HUES6 (cell line): ENCODE measurements around the gene LTBP1.

Source experiments
- H3K27ac ChIP-seq: 2 replicates; pipeline ENCODE4 v1.7.0; 2013; ENCODE audit warnings: low read depth, mild to moderate bottlenecking, low read length, inconsistent platforms
- H3K27me3 ChIP-seq: 2 replicates; pipeline ENCODE4 v1.6.1; 2013; ENCODE audit warnings: low read length; ENCODE audit not compliant: control insufficient read depth, insufficient read depth
- H3K36me3 ChIP-seq: 2 replicates; pipeline ENCODE4 v1.6.1; 2013; ENCODE audit warnings: low read length; ENCODE audit not compliant: control insufficient read depth, insufficient read depth
- H3K4me1 ChIP-seq: 2 replicates; pipeline ENCODE4 v1.6.1; 2013; ENCODE audit warnings: low read length; ENCODE audit not compliant: control insufficient read depth, insufficient read depth
- H3K4me3 ChIP-seq: 2 replicates; pipeline ENCODE4 v1.5.1; 2013; ENCODE audit warnings: low read depth, low read length
- H3K9ac ChIP-seq: one replicate; pipeline ENCODE4 v1.6.1; 2013; ENCODE audit warnings: mild to moderate bottlenecking, low read length
- H3K9me3 ChIP-seq: 2 replicates; pipeline ENCODE4 v1.6.1; 2013; ENCODE audit warnings: low read depth, low read length; ENCODE audit not compliant: control insufficient read depth, insufficient read depth

The LTBP1 gene

DNA sequence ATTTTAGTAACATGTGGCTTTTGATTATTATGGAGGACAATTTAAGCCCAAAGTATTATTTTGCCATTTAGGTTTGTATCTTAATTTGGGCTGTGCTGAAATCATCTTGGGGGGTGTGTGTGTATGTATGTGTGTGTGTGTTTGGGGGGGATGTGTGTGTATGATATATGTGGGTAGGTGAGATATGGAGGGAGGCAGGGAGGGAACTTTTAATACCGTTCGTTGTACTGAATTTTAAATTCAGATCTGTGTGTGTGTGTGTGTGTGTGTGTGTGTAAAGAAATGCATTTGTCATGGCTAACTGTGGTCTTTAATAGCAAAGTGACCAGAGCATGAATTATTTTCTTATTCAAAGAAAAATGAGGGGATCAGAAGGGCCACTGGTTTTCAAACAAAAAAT lies 113.7 kb downstream of the LTBP1 start:
- Histone ChIP-seq H3K27ac (no peak overlapping the region), H3K36me3 (no peaks in the 10 kb centered on the region), H3K9me3 (0 out of 2 replicates have a peak, but pooled peaks cover 4% of the 10 kb centered on the region), H3K4me3 (no peak overlapping the region), H3K9ac (no peak overlapping the region), H3K27me3 (no peaks in the 10 kb centered on the region), H3K4me1 (peaks cover 6% of the 10 kb centered on the region; the same call in 1 of the 2 replicates)

DNA sequence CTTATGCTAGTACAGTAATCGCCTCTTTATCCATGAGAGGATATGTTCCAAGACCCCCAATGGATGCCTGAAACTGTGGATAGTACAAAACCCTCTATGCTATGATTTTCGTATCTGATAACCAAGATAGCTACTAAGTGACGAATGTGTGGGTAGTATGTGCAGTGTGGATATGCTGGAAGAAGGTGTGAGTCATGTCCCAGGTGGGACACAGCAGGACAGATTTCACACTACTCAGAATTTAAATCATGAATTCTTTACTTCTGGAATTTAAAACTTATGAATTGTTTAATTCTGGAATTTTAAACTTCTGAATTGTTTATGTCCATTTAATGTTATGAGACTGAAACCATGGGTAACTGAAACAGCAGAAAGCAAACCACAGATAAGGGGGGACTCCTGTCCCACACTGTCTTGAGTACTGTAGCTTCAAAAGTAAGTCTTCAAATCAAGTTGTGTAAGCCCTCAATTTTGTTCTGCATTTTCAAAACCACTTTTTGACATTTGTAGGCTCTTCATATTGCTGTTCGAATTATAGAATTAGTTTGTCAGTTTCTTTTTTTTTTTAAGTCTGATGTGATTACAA lies 116.0 kb downstream of the LTBP1 start:
- no peaks in the 10 kb centered on the region for H3K9me3 ChIP-seq
- H3K9ac ChIP-seq, result no peak overlapping the region
- no peak overlapping the region for H3K27ac ChIP-seq
- no peak overlapping the region for H3K4me3 ChIP-seq
- H3K27me3 ChIP-seq, result no peaks in the 10 kb centered on the region
- peaks cover 6% of the 10 kb centered on the region for H3K4me1 ChIP-seq
- H3K36me3 ChIP-seq, result no peaks in the 10 kb centered on the region

DNA sequence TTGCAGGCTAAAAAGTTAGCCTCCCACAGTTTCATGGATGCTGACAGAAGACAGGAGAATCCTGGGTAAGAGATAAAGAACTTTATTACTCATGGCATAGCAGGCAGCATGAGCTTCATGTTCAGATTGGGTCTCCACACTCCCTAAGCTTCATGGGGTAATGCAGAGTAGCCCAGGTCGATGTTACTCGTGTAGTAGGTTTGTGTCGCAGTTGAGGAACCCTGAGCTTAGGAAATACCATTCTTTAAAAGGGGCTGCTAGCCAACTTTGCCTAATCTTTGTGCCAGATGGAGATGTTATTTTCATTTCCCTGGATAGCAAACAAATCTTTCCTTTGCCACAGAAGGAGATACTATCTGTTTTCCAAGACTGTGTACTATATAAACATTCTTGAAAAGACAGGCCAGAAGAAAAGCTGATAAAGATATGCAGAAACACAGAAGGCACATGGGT lies 117.6 kb downstream of the LTBP1 start:
- no peaks in the 10 kb centered on the region for H3K9me3 ChIP-seq
- H3K4me3 ChIP-seq, result no peak overlapping the region
- H3K27me3 ChIP-seq, result no peaks in the 10 kb centered on the region
- H3K27ac ChIP-seq, result no peak overlapping the region
- no peaks in the 10 kb centered on the region for H3K36me3 ChIP-seq
- H3K4me1 ChIP-seq, result peaks cover 6% of the 10 kb centered on the region
- H3K9ac ChIP-seq, result no peak overlapping the region

DNA sequence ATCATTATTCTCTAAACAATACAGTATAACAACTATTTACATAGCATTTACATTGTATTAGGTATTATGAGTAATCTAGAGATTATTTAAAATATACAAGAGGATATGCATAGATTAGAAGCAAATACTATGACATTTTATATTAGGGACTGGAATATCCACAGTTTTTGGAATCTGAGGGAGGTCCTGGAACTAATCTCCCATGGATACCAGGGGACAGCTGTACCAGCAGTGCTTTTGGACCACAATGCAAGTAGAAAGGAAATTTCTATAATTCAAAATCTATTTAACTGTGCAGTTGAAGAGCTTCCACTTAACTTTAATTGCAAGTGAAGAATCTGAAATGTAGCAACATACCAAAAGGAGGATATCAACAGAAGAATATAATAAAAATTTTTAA lies 120.8 kb downstream of the LTBP1 start:
- no peak overlapping the region for H3K27ac ChIP-seq
- no peak overlapping the region for H3K9ac ChIP-seq
- H3K9me3 ChIP-seq, result no peaks in the 10 kb centered on the region
- no peak overlapping the region for H3K4me3 ChIP-seq
- peaks cover 3% of the 10 kb centered on the region for H3K4me1 ChIP-seq
- no peaks in the 10 kb centered on the region for H3K27me3 ChIP-seq
- no peaks in the 10 kb centered on the region for H3K36me3 ChIP-seq

DNA sequence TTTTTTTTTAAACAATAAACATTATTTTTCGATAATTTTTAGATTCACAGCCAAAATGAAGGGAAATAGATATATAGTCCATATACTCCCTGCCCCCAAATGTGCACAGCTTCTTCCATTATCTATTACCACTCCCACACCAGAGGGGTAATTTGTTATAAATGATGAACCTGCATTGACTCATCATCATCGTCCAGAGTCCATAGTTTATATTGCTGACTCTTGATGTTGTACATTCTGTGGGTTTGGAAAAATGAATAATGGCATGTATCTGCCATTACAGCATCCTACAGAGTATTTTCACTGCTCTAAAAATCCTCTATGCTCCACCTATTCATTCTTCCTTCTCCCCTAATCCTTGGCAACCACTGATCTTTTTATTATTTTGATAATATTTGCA lies 121.5 kb downstream of the LTBP1 start:
- Histone ChIP-seq H3K9ac (no peak overlapping the region), H3K9me3 (no peaks in the 10 kb centered on the region), H3K27ac (no peak overlapping the region), H3K36me3 (no peaks in the 10 kb centered on the region), H3K4me3 (no peak overlapping the region), H3K4me1 (no peaks in the 10 kb centered on the region; the same call in none of the 2 replicates), H3K27me3 (no peaks in the 10 kb centered on the region)

DNA sequence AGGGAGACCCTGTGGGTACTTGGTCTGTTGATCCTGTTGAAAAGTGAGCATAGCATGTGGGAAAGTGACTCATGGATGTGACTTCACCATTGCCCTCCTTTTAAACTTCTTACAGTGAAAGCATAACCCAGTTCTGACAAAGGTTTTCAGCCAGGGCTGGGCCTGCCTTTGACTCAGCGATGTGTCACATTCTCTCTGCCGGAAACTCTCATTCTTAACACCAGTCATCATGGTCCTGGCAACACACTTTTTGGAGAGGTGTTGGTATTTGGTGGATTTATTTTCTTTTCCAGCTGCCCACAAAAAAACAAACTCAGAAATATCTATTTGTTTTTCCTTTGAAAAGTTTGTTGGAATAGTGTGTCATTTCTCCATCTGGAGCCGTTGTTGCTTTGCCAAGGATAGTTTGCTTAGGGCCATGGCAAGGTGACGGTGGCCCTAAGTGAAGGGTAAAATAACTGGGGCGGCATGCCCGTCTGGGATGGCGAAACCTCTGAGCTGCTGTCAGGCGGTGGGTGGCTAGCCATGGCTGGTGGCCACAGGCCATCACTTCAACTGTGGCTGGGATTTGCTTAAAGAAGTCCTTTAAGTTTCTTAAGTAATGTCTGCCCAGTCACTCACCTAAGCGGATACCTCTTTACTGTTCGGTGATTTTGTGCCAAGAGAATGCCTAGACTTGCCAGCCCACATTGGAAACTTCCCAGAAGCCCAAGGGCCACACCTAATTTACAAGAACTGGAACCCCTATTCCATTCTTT lies 123.3 kb downstream of the LTBP1 start:
- Histone ChIP-seq H3K4me3 (no peak overlapping the region), H3K27ac (no peak overlapping the region), H3K9me3 (no peaks in the 10 kb centered on the region), H3K27me3 (no peaks in the 10 kb centered on the region), H3K4me1 (no peaks in the 10 kb centered on the region; the same call in none of the 2 replicates), H3K9ac (no peak overlapping the region), H3K36me3 (no peaks in the 10 kb centered on the region)

DNA sequence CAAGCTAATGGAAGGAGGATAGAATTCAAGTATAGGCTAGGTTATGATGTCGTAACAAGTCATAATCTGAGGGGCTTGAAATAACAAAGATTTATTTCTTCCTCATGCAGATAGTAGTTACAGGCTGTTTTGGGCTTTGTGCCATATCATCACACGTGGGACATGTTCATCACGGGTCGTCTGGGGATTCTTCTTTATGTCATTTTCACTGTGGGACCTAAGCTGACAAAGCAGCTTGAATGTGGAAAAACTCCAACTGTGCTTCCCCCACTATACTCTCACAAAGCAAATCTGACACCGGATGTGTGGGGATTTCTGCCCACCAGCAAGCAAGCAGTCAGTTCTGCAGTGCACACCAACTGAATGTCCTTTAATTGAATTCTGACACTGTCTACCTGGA lies 124.8 kb downstream of the LTBP1 start:
- Histone ChIP-seq H3K36me3 (no peaks in the 10 kb centered on the region), H3K9me3 (no peaks in the 10 kb centered on the region), H3K9ac (no peak overlapping the region), H3K27ac (no peak overlapping the region), H3K4me3 (no peak overlapping the region), H3K4me1 (no peaks in the 10 kb centered on the region; the same call in none of the 2 replicates), H3K27me3 (no peaks in the 10 kb centered on the region)

DNA sequence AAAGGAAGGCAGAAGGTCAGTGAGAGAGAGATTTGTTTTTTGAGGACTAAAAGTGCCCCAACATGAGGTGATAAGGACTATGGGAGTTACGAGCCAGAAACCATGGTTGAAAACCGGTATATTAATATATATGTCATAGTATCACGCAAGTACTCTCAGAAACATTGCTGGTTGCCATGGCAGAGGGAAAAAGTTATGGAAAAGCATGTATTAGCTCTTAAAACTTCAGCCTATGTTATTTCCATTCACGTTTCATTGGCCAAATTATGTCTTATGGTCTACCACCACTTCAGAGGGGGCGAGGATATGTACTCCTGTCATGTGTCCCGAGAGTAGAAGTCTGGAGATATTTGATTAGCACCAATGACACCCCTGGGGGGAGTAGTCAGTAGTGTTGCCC lies 125.9 kb downstream of the LTBP1 start:
- no peaks in the 10 kb centered on the region; the same call in 1 of the 2 replicates for H3K4me1 ChIP-seq
- no peak overlapping the region for H3K9ac ChIP-seq
- H3K36me3 ChIP-seq, result no peaks in the 10 kb centered on the region
- H3K9me3 ChIP-seq, result no peaks in the 10 kb centered on the region
- no peak overlapping the region for H3K27ac ChIP-seq
- no peak overlapping the region for H3K4me3 ChIP-seq
- H3K27me3 ChIP-seq, result no peaks in the 10 kb centered on the region

DNA sequence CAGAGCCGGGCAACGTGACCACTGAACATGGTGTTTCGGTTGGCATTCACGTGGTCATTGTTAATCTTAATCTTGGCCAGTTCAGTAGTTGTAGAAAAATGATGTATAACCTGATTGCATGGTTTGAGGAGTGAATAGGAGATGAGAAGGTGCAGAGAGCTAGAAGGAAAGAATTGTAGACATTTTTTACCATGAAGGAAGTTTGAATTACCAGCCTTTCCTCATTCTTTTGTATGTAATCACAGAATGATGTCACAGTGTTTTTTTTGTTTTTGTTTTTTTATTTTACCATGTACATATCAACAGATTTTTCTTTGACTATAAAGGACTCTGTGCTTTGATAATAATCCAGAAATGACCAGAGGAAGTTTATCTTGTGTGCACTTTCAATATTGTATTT lies 126.3 kb downstream of the LTBP1 start:
- no peak overlapping the region for H3K9ac ChIP-seq
- H3K36me3 ChIP-seq, result no peaks in the 10 kb centered on the region
- H3K9me3 ChIP-seq, result no peaks in the 10 kb centered on the region
- H3K27me3 ChIP-seq, result no peaks in the 10 kb centered on the region
- no peaks in the 10 kb centered on the region; the same call in 1 of the 2 replicates for H3K4me1 ChIP-seq
- H3K27ac ChIP-seq, result no peak overlapping the region
- H3K4me3 ChIP-seq, result no peak overlapping the region

DNA sequence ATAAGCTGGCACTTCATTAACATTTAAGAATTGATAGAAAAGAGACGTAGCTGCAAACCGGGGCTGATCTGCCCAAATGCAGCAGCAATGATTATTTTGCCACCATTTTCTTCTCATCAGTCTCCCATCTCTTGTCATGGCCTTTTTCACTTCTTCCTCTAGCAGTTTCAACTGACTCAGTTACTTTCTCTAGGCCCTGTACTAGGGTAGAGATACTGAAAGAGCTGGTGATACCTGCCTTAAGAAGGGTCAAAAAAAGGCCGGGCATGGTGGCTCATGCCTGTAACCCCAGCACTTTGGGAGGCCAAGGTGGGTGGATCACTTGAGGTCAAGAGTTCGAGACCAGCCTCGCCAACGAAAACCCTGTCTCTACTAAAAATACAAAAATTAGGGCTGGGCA lies 127.4 kb downstream of the LTBP1 start:
- H3K9me3 ChIP-seq, result no peaks in the 10 kb centered on the region
- no peak overlapping the region for H3K9ac ChIP-seq
- H3K27me3 ChIP-seq, result no peaks in the 10 kb centered on the region
- no peak overlapping the region for H3K27ac ChIP-seq
- no peaks in the 10 kb centered on the region for H3K36me3 ChIP-seq
- H3K4me3 ChIP-seq, result no peak overlapping the region
- no peaks in the 10 kb centered on the region; the same call in 1 of the 2 replicates for H3K4me1 ChIP-seq

DNA sequence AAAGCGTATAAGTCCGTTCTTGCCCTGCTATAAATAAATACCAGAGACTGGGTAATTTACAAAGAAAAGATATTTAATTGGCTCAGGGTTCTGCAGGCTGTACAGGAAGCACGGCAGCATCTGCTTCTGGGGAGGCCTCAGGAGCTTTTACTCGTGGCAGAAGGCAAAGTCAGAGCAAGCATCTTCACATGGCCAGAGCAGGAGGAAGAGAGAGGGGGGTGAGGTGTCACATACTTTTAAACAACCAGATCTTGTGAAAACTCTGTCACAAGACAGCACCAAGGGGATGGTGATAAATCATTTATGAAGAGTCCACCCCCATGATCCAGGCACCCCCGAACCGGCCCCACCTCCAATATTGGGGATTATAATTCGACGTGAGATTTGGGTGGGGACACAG lies 130.6 kb downstream of the LTBP1 start:
- Histone ChIP-seq H3K9ac (no peak overlapping the region), H3K9me3 (no peaks in the 10 kb centered on the region), H3K27ac (no peak overlapping the region)

More for the DNA sequence above, 130.6 kb downstream of the LTBP1 start:
- no peak overlapping the region for H3K4me3 ChIP-seq
- no peaks in the 10 kb centered on the region for H3K36me3 ChIP-seq
- no peaks in the 10 kb centered on the region for H3K4me1 ChIP-seq
- no peaks in the 10 kb centered on the region for H3K27me3 ChIP-seq
